Left ventricle myocardium superior (tissue), 1 donor: ENCODE results near the gene COL4A1. TPM values are rescaled to one million over a fixed set of nuclear protein-coding genes. Genes with fewer than 3 reads are reported as not detected.

Experiments used
- ATAC-seq: fragments of 200-7000 bp; cut with Tn5 transposase; one replicate; pipeline ENCODE4 v1.9.1; 2020; ENCODE audit warnings: mild to moderate bottlenecking, moderate library complexity
- DNase-seq: peaks from one replicate; pipeline ENCODE4 v3.0.0-alpha.2; 2020
- intact Hi-C: fragments of 100-400 bp; cut with micrococcal nuclease; formaldehyde crosslinking; loops from one replicate; pipeline ENCODE4 v1.11.0; 2022
- total RNA-seq: library from RNA; stranded (reverse); fragmentation: NEBNext Ultra II Directional; extraction: Animal tissue kit (Norgen Biotek cat#: 25700); gene quantifications from one replicate; pipeline ENCODE4 v1.2.1, GENCODE V29; 2021
- donor health status: DM: no; HTN: yes; CAD: no; lungs with severe emphysema.

The COL4A1 gene
- total RNA-seq, 1 donor from 2014 or later: 119 TPM

DNA sequence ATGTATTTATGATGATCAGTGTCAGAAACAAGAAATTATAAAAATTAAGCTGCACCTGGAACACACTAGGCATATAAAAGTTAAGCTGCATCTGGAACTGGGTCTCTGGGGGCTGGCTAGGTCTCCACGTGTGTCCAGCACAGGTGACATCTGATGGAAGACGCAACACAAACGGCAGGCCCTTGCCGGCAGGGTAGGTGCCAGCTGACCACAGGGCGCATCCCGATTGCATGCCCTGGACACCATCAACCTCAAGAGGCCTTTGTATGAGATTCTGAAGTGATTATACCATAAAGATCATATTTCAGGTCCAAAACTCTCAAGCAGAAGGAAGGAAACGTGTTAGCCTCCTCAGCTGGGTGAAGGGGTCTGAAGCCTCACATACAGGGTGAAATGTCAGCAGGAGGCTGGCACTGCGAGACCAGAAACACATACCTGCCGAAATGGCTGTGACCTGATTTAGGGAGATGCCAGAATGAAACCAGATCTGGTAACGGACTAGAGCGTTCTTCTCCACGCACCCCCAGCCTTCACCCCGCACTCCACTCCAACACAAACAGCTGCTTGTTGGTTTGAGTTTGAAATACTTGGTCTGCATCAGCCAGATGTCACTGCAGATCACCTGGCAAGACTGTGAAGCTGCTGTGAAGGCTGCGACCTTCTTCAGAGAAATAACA lies 37.3 kb downstream of the COL4A1 start:
- no peak for ATAC-seq
- intact Hi-C loops: no loop called here
- DNase-seq: no peak

- ATAC-seq (no peak), DNase-seq (no peak)
- intact Hi-C loops: no loop called here
Measured at GRCh38 chr13:110268576-110269185, 38.3 kb downstream of the COL4A1 start.

DNA sequence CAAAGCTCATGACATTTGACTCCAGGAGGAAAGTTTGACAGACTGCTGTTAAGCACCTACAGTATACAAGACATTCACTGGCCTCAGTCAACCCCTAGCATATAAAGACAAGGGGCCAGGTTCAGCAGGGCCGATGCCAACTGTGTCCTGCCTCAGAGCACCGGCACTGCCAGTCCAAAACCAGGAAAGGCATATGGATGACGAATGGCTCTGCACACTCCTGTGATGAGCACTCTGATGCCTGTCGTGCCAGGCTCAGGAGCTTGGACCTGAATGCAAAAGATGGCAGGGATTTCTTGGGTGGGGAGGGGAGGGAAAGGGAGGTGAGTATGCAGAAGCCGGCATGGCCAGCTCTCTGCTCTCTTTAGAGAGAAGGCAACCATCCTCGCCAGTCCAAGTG lies 38.9 kb downstream of the COL4A1 start:
- no peak for DNase-seq
- intact Hi-C loops: no loop called here
- ATAC-seq: no peak

DNA sequence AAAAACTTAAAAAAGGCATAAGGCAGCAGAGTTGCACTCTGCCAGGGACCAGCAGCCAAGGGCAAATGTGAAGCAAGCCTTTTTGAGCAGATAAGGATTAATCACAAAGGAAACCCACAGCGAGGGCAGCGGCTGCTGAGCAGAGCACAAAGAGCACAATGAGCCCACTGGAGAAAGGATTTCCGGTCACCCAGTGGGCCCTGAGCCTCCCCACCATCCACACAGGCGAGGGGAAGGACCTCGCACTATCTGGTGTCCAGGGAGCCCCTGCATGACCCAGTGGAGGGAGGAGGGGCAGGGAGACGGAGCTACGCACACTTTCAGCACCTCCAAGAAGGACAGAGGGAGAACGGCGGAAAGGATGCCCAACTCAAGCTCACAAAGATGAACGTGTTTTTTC lies 40.0 kb downstream of the COL4A1 start:
- intact Hi-C loops: no loop called here
- DNase-seq (no peak), ATAC-seq (no peak)

- no peak for DNase-seq
- intact Hi-C loops: no loop called here
- no peak for ATAC-seq
Measured at GRCh38 chr13:110266431-110266809, 40.5 kb downstream of the COL4A1 start.

DNA sequence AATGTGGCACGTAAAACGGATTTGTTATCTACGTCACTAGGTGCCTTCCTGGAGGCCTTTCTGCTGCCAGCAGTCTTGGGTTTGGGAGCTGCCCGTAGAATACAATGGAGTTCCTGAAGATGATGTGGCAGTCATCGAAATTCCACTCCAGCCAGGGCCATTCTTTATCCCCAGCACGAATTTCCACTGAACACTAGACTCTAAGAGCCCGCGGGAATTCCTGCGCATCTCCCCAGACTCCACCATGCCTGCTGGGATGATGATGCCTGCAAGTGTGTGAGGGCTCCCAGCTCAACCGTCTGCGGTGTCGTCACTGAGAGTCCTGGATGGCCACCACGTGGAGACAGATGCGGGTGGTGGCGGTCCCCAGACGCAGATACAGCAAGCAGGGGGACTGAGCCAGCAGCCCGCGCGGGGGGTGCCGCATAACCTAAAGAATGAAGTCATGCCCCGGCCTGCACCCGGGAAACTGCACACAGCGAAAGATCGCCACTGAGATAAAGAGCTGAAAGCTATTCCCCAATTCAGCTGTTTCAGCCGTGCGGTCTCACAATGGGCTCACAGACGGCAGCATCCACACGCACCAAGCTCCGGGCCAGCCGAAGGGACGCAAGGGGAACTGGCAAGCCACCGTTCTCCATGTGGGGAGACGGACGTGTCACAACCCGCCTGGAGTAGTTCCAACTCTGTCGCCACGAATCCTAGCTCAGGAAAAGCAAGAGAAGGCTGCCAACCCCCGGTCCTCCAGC lies 41.1 kb downstream of the COL4A1 start:
- DNase-seq (peak; percentile 67), ATAC-seq (peak; percentile 5)
- intact Hi-C loops: no loop called here

DNA sequence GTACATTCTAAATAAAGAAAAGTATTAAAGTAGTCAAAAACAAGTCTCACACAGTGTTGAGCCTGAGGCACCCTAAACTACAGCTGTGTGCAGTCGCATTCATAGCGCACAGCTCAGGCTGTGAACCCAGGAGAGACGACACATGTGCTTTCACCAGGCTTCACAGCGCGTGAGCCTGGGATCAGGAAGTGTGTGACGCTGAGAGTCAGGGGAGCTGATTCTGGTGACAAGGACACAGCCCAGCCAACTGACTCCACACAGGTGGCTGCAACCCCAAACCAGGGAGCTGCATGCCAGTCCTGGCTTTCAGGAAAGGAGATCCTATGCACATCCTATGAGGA lies 41.6 kb downstream of the COL4A1 start:
- intact Hi-C loops: no loop called here
- peak; percentile 3 for ATAC-seq
- DNase-seq: no peak

- no peak for DNase-seq
- no peak for ATAC-seq
- intact Hi-C loops: no loop called here
Measured at GRCh38 chr13:110264685-110265275, 42.2 kb downstream of the COL4A1 start.

GRCh38 chr13:110263888-110264287 lies 43.1 kb downstream of the COL4A1 start:
- peak; percentile 82 for ATAC-seq
- intact Hi-C loops: no loop called here
- DNase-seq: peak; percentile 75

GRCh38 chr13:110263404-110263803 lies 43.6 kb downstream of the COL4A1 start:
- no peak for ATAC-seq
- intact Hi-C loops: no loop called here
- no peak for DNase-seq

DNA sequence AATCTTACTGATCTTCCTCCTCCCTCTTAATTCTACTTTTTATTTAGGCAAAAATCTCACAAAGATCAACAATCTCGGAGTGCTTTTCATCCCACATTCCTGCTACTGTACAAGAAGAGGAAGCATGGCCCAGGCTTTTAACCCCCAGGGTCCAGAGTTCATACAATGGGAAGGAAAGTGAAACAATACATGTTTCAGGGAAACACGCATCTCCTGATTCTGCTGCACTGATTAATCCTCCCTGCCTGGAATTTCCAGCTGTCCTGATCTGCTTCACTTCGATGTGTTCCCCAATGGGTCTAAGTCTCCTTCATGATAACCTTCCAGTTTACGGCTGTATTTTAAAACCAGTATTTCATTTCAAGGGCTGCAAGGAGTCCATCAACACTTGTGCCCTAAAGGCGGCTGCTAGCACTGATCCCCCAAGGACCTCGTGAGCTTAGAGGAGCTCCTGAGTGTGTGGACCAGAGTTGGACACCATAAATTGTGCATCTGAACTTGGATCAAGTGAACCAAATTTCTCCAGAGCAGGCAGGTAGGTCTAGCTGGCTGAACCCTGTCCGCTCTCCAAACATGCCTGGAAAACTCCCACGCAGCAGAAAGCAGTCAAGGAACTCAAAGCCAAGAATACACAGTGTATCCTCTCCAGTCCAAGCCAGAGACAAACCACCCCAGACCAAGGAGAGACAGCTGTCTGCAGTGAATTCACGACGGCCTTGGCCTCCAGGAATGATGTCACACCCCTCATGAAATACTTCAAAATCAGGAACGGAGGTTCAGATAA lies 44.3 kb downstream of the COL4A1 start:
- DNase-seq (peak; percentile 51), ATAC-seq (peak; percentile 80)
- intact Hi-C loops: no loop called here

GRCh38 chr13:110262082-110262436 lies 44.9 kb downstream of the COL4A1 start:
- intact Hi-C loops: no loop called here
- ATAC-seq (no peak), DNase-seq (no peak)

- intact Hi-C loops: no loop called here
- ATAC-seq: no peak
- DNase-seq: no peak
Measured at GRCh38 chr13:110261166-110262081, 45.5 kb downstream of the COL4A1 start.

DNA sequence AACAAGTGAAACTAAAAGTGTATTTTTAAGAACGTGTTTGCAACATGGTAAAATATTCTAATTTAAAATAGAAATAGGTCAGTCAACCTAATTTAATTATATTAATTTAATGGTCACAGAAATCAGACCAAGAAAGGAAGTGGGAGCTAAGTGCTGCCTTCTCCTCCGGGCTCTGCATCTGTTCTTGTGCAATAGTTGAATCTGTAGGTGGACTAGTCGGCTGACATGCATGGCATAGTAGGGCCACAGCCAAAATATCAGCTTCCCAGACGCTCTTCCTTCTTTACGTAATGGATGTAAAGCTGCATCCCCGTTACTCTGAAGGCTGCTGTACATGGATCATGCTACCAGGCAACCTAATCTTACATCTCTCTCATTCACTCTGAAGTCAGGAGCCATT lies 47.3 kb downstream of the COL4A1 start:
- ATAC-seq (no peak), DNase-seq (no peak)
- intact Hi-C loops: no loop called here

DNA sequence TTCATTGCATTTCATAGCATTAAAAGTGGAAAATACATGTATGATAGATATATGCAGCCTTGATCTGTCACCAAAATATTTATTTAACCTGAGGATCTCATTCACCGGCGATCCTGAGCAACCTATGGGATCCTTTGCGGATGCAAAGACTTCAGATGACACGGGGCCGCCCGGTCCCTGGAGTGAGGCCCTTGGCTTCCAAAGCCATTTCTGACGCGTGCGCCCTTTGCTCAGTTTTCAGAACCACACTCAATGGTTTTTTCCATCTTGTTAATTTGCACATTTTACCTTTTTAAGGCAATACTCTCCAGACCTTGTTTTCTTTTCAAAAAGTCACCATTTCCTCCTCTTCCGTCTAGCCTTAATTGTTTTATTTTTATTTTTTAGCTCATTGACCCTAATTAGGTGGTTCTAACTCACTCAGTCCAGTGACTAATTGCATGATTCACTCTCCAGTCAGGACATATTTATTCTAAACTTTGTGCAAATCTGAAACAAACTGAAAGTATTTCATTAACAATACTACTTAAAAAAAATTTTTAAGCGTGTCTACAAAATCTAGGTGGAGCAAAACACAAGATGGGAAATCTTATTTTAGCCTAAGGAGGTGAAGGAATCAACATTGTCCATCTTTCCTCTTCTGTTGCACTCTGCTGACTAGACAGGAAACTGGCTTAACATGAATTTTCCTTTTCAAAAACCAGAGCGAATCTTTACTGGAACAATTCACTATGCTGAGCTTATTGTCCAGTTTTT lies 47.9 kb downstream of the COL4A1 start:
- ATAC-seq: no peak
- intact Hi-C loops: no loop called here
- DNase-seq: no peak

GRCh38 chr13:110257408-110257807 lies 49.5 kb downstream of the COL4A1 start:
- ATAC-seq (no peak), DNase-seq (no peak)
- intact Hi-C loops: no loop called here

- intact Hi-C loops: no loop called here
Measured at GRCh38 chr13:110256126-110256905, 50.6 kb downstream of the COL4A1 start.

More at GRCh38 chr13:110256126-110256905, 50.6 kb downstream of the COL4A1 start:
- no peak for DNase-seq
- ATAC-seq: no peak
